K562 (cell line): Measurements from ENCODE around the gene PSMD2. TPM values are rescaled to one million over a fixed set of nuclear protein-coding genes. Genes with fewer than 3 reads are reported as not detected.

ENCODE experiments used
- E2F1 ChIP-seq: sonication (generic); formaldehyde crosslinking; IDR thresholded peaks from 2 replicates; pipeline ENCODE4 v1.8.1; 2023; ENCODE audit warnings: mild to moderate bottlenecking, missing genetic modification reagents, moderate library complexity
- EGR1 ChIP-seq: fragments of 450-650 bp; conservative IDR thresholded peaks from 2 replicates; pipeline ENCODE4 v1.6.1; 2017; ENCODE audit warnings: mild to moderate bottlenecking
- EP400 ChIP-seq: fragments of 450-650 bp; IDR thresholded peaks from 2 replicates; pipeline ENCODE4 v1.6.1; 2017; ENCODE audit warnings: antibody characterized with exemption, mild to moderate bottlenecking, moderate library complexity
- GABPA ChIP-seq: fragments of 200-800 bp; sonication (Bioruptor generic); conservative IDR thresholded peaks from 2 replicates; pipeline ENCODE4 v1.6.1; 2016; ENCODE audit warnings: low read depth, missing genetic modification characterization, missing compliant biosample characterization
- HDGF ChIP-seq: fragments of 450-650 bp; IDR thresholded peaks from 2 replicates; pipeline ENCODE4 v1.6.1; 2016
- JUND ChIP-seq, 2 experiments: IDR thresholded peaks; 2 replicates in 1 of 2; 3 replicates in 1 of 2; pipeline ENCODE4 v1.6.1; 2011; ENCODE audit warnings: borderline replicate concordance in 2 of 2, low read depth in 2 of 2, low read length in 2 of 2, improper control_type of control experiment in 1 of 2, missing biosample characterization in 1 of 2, missing genetic modification characterization in 1 of 2, missing genetic modification reagents in 1 of 2
- PHB ChIP-seq: fragments of 250-450 bp; sonication (Bioruptor Pico); IDR thresholded peaks from 2 replicates; pipeline ENCODE4 v1.5.0; 2021
- ZBTB33 ChIP-seq: sonication (generic); formaldehyde crosslinking; IDR thresholded peaks from 2 replicates; pipeline ENCODE4 v1.8.1; 2023; ENCODE audit warnings: mild to moderate bottlenecking, missing genetic modification reagents
- ZNF318 ChIP-seq, 2 experiments: fragments of 450-650 bp; IDR thresholded peaks; 2 replicates each; pipeline ENCODE4 v1.6.1; 2016; ENCODE audit warnings: mild to moderate bottlenecking in 2 of 2, borderline replicate concordance in 1 of 2, low read depth in 1 of 2, moderate library complexity in 1 of 2
- ZNF395 ChIP-seq: fragments of 200-800 bp; sonication (Bioruptor generic); IDR thresholded peaks from 2 replicates; pipeline ENCODE4 v1.6.1; 2017; ENCODE audit warnings: missing genetic modification characterization, missing compliant biosample characterization
- ZNF584 ChIP-seq: fragments of 200-800 bp; sonication (Bioruptor generic); IDR thresholded peaks from 2 replicates; pipeline ENCODE4 v1.6.1; 2016; ENCODE audit warnings: low read depth, mild to moderate bottlenecking, missing genetic modification characterization, missing compliant biosample characterization
- polyA plus RNA-seq, 8 experiments: library from polyadenylated mRNA; depleted of rRNA in 4 of 8; stranded (reverse) in 5 of 8; unstranded in 3 of 8; fragments of >200 nt; fragmentation: Nextera tagmentation in 2 of 8; fragmentation: Illumina TruSeq in 1 of 8; extraction: Ambion mirVana in 2 of 8; extraction: Trizol in 1 of 8; gene quantifications; 2 replicates each; pipeline versions ENCODE4 v1.2.1 to v1.2.3, GENCODE V29; 2011 to 2014; ENCODE audit warnings: inconsistent platforms in 1 of 8, missing spikeins in 1 of 8
- total RNA-seq, 7 experiments: library from RNA; depleted of rRNA in 6 of 7; stranded (reverse); fragments of >200 nt in 6 of 7; fragmentation: Illumina TruSeq in 2 of 7; extraction: Trizol in 2 of 7; gene quantifications; 2 replicates each; pipeline versions ENCODE4 v1.2.1 to v1.2.3, GENCODE V29; 2011 to 2021; ENCODE audit warnings: low replicate concordance in 1 of 7

The PSMD2 gene
- total and polyA plus RNA-seq, 9 of the 15 experiments (the other 6 are each of a cell fraction or from before 2014, with no cell fraction given), result 152 to 484 (median 295) TPM

GRCh38 chr3:184261270-184261853, 37.7 kb upstream of the PSMD2 start, which contains the start of gene CAMK2N2 (continued):
- TF ChIP-seq GABPA (peak; percentile 52), HDGF (no peak), E2F1 (CRISPR knock-in tag) (no peak), ZNF395 (CRISPR knock-in tag) (0 out of 2 replicates have a peak, but pooled peaks have one; percentile 38), EGR1 (0 out of 2 replicates have a peak, but pooled peaks have one; percentile 6), ZNF584 (CRISPR knock-in tag) (no peak), ZNF318 (IDR thresholded peaks at IDR 0.05; ENCODE audit: borderline replicate concordance in 1 of 2, low read depth in 1 of 2) (no peak), ZBTB33 (CRISPR knock-in tag) (no peak), EP400 (no peak), PHB (CRISPR knock-in tag) (no peak), JUND (IDR thresholded peaks at IDR 0.05; ENCODE audit: borderline replicate concordance, low read depth, low read length) (peak; percentile 59), JUND (tag; IDR thresholded peaks at IDR 0.05; ENCODE audit: borderline replicate concordance, low read depth, low read length) (peak; percentile 31; the same call in 1 of the 3 replicates)
